GM12872 (cell line): ENCODE measurements around the gene PIGN.

Experiments
- CTCF ChIP-seq: IDR thresholded peaks from 3 replicates; pipeline ENCODE4 v1.5.1; 2011; ENCODE audit warnings: low read depth, mild to moderate bottlenecking, low read length, moderate library complexity; ENCODE audit not compliant: insufficient read depth

Gene PIGN

GRCh38 chr18:62210138-62210537 lies 23.3 kb upstream of the PIGN start:
- TF ChIP-seq CTCF: no peak

- no peak for TF ChIP-seq CTCF
Observed at GRCh38 chr18:62209046-62209445, 22.2 kb upstream of the PIGN start.

GRCh38 chr18:62206593-62206992 lies 19.7 kb upstream of the PIGN start:
- TF ChIP-seq CTCF: no peak

GRCh38 chr18:62205824-62206223 lies 19.0 kb upstream of the PIGN start:
- TF ChIP-seq CTCF: no peak

GRCh38 chr18:62201870-62202269 lies 15.0 kb upstream of the PIGN start:
- TF ChIP-seq CTCF: no peak

GRCh38 chr18:62200121-62200914 lies 13.5 kb upstream of the PIGN start:
- TF ChIP-seq CTCF: no peak

GRCh38 chr18:62199629-62200028 lies 12.8 kb upstream of the PIGN start:
- TF ChIP-seq CTCF: no peak
